Left ventricle myocardium inferior (tissue), 1 donor: ENCODE measurements around the gene MAMSTR. TPM values are rescaled to one million over a fixed set of nuclear protein-coding genes. Genes with fewer than 3 reads are reported as not detected.
A peak's percentile ranks its signal among the peaks of the same experiment; 100 is the strongest.
"Not testable (repeated sequence)": the region's sequence is repeated elsewhere in the genome, so short reads cannot be mapped to it uniquely, and the experiment has no call there.

ENCODE experiments used
- DNase-seq: peaks from one replicate; pipeline ENCODE4 v3.0.0-alpha.2; 2020
- H3K27ac ChIP-seq: fragments of 200-600 bp; replicated peaks from 2 replicates; pipeline ENCODE4 v1.8.0; 2021
- H3K27me3 ChIP-seq: fragments of 200-600 bp; 2 replicates; pipeline ENCODE4 v1.8.0; 2021; ENCODE audit warnings: low read depth
- H3K36me3 ChIP-seq: fragments of 200-600 bp; 2 replicates; pipeline ENCODE4 v1.8.0; 2021
- H3K4me1 ChIP-seq: fragments of 200-600 bp; 2 replicates; pipeline ENCODE4 v1.8.0; 2021
- H3K4me3 ChIP-seq: fragments of 200-600 bp; 2 replicates; pipeline ENCODE4 v1.8.0; 2021; ENCODE audit warnings: mild to moderate bottlenecking, moderate library complexity
- H3K9me3 ChIP-seq: fragments of 200-600 bp; replicated peaks from 2 replicates; pipeline ENCODE4 v1.8.0; 2021
- CTCF ChIP-seq: fragments of 200-600 bp; IDR thresholded peaks from 2 replicates; pipeline ENCODE4 v1.8.0; 2021; ENCODE audit warnings: antibody characterized with exemption, mild to moderate bottlenecking, borderline replicate concordance
- intact Hi-C: fragments of 100-400 bp; cut with micrococcal nuclease; formaldehyde crosslinking; loops from one replicate; pipeline ENCODE4 v1.11.0; 2022
- long read RNA-seq: library from polyadenylated mRNA; unstranded; transcript quantifications from one replicate; pipeline ENCODE4 v2.0.0, GENCODE V29; 2021
- total RNA-seq: library from RNA; stranded (reverse); fragmentation: NEBNext Ultra II Directional; extraction: Animal tissue kit (Norgen Biotek cat#: 25700); gene quantifications from one replicate; pipeline ENCODE4 v1.2.1, GENCODE V29; 2021
- donor health status: DM: no; HTN: yes; CAD: no; lungs with severe emphysema.

Gene MAMSTR
- total RNA-seq, result 1.8 TPM
- long read RNA-seq, partial matches to known transcripts, result 0 of 4 reads
- long read RNA-seq, other reads (novel, unspliced or antisense), result 4 of 4 reads

GRCh38 chr19:48719263-48720171, at the start of gene MAMSTR:
MAMSTR (minus strand) TSS chr19:48719725; CDS start chr19:48719031, 694 bp downstream.
- no peak for DNase-seq

GRCh38 chr19:48768994-48769713, 49.6 kb upstream of the MAMSTR start:
- H3K27ac ChIP-seq, result no peak overlapping the region
- H3K4me3 ChIP-seq, result no peak overlapping the region
- TF ChIP-seq CTCF, result no peak
- intact Hi-C loops, result no loop called here
- peaks cover 19% of the 10 kb centered on the region for H3K4me1 ChIP-seq
- DNase-seq, result no peak
- no peaks in the 10 kb centered on the region for H3K36me3 ChIP-seq
- no peaks in the 10 kb centered on the region for H3K9me3 ChIP-seq
- H3K27me3 ChIP-seq, result no peaks in the 10 kb centered on the region

More at GRCh38 chr19:48719263-48720171, at the start of gene MAMSTR:
- Histone ChIP-seq H3K4me3 (peak within 1 kb of the TSS; percentile 64), H3K9me3 (no peaks in the 10 kb centered on the region), H3K27ac (peak within 1 kb of the TSS; percentile 90), H3K4me1 (peaks cover 90% of the 10 kb centered on the region), H3K27me3 (no peaks in the 10 kb centered on the region), H3K36me3 (peaks cover 7% of the 10 kb centered on the region)
- intact Hi-C loops, result no loop called here
- TF ChIP-seq CTCF, result no peak

GRCh38 chr19:48768171-48768753, 48.7 kb upstream of the MAMSTR start:
- H3K4me3 ChIP-seq, H3K36me3 ChIP-seq, DNase-seq, H3K9me3 ChIP-seq, H3K27ac ChIP-seq, H3K27me3 ChIP-seq, intact Hi-C loops: not testable (repeated sequence)
- H3K4me1 ChIP-seq, result peaks cover 19% of the 10 kb centered on the region

GRCh38 chr19:48765816-48766215, 46.3 kb upstream of the MAMSTR start:
- H3K27me3 ChIP-seq, H3K4me3 ChIP-seq, intact Hi-C loops, H3K27ac ChIP-seq, H3K9me3 ChIP-seq, H3K4me1 ChIP-seq, H3K36me3 ChIP-seq, DNase-seq: not testable (repeated sequence)

GRCh38 chr19:48760504-48761205, 41.1 kb upstream of the MAMSTR start:
- H3K4me1 ChIP-seq, result peaks cover 11% of the 10 kb centered on the region
- H3K9me3 ChIP-seq, result no peaks in the 10 kb centered on the region
- no peak overlapping the region for H3K4me3 ChIP-seq
- peak overlapping the region; percentile 84 for H3K27ac ChIP-seq
- DNase-seq, result no peak
- no peaks in the 10 kb centered on the region for H3K27me3 ChIP-seq
- no peak for TF ChIP-seq CTCF
- H3K36me3 ChIP-seq, result no peaks in the 10 kb centered on the region
- intact Hi-C loops, result no loop called here

- H3K27ac ChIP-seq, result no peak overlapping the region
- H3K4me3 ChIP-seq, result no peak overlapping the region
- H3K4me1 ChIP-seq, result peaks cover 25% of the 10 kb centered on the region
- H3K36me3 ChIP-seq, result no peaks in the 10 kb centered on the region
- no peak for DNase-seq
- H3K27me3 ChIP-seq, result peaks cover 12% of the 10 kb centered on the region
- no peak for TF ChIP-seq CTCF
- no peaks in the 10 kb centered on the region for H3K9me3 ChIP-seq
- intact Hi-C loops, result no loop called here
These were observed 38.2 kb upstream of the MAMSTR start for GRCh38 chr19:48757741-48758144.
